ENCODE results near the gene PPP1R1C. TPM values are rescaled to one million over a fixed set of nuclear protein-coding genes. Genes with fewer than 3 reads are reported as not detected.
A peak's percentile ranks its signal among the peaks of the same experiment; 100 is the strongest.

PPP1R1C gene
- total RNA-seq, 6 experiments from 2014 or later: 0.31 to 0.48 (median 0.39) TPM; not detected in 2

- Mint-ChIP-seq H3K4me3 (no peak overlapping the region), H3K27me3 (ENCODE audit: insufficient read depth) (peaks cover 3% of the 10 kb centered on the region; the same call in 1 of the 2 replicates), H3K27ac (no peak overlapping the region), H3K4me1 (ENCODE audit: low read depth) (peaks cover 29% of the 10 kb centered on the region), H3K36me3 (ENCODE audit: low read depth) (no peaks in the 10 kb centered on the region), H3K9me3 (no peaks in the 10 kb centered on the region)
- no peak for DNase-seq
- no peak for TF ChIP-seq CTCF (IDR thresholded peaks at IDR 0.05)
Observed at GRCh38 chr2:182062329-182062972, 76.8 kb downstream of the PPP1R1C start.

- no peak overlapping the region for H3K27ac Mint-ChIP-seq
- DNase-seq: no peak
Observed at GRCh38 chr2:182064019-182064778, 78.5 kb downstream of the PPP1R1C start.

GRCh38 chr2:182066400-182067087 lies 80.9 kb downstream of the PPP1R1C start:
- Mint-ChIP-seq H3K36me3 (ENCODE audit: low read depth) (no peaks in the 10 kb centered on the region), H3K27ac (peak overlapping the region; percentile 34), H3K9me3 (no peaks in the 10 kb centered on the region), H3K4me3 (peak overlapping the region; percentile 44), H3K4me1 (ENCODE audit: low read depth) (peaks cover 49% of the 10 kb centered on the region), H3K27me3 (ENCODE audit: insufficient read depth) (peaks cover 3% of the 10 kb centered on the region; the same call in 1 of the 2 replicates)
- DNase-seq: peak; percentile 95
- no peak for TF ChIP-seq CTCF (IDR thresholded peaks at IDR 0.05)

More at GRCh38 chr2:182064019-182064778, 78.5 kb downstream of the PPP1R1C start:
- peaks cover 3% of the 10 kb centered on the region; the same call in 1 of the 2 replicates for H3K27me3 Mint-ChIP-seq (ENCODE audit: insufficient read depth)
- H3K4me3 Mint-ChIP-seq: no peak overlapping the region
- no peaks in the 10 kb centered on the region for H3K9me3 Mint-ChIP-seq
- peaks cover 46% of the 10 kb centered on the region for H3K4me1 Mint-ChIP-seq (ENCODE audit: low read depth)
- no peak for TF ChIP-seq CTCF (IDR thresholded peaks at IDR 0.05)
- H3K36me3 Mint-ChIP-seq (ENCODE audit: low read depth): no peaks in the 10 kb centered on the region

- Mint-ChIP-seq H3K27me3 (ENCODE audit: insufficient read depth) (peaks cover 3% of the 10 kb centered on the region; the same call in 1 of the 2 replicates), H3K27ac (peak overlapping the region; percentile 19), H3K4me1 (ENCODE audit: low read depth) (peaks cover 49% of the 10 kb centered on the region), H3K4me3 (peak overlapping the region; percentile 44), H3K36me3 (ENCODE audit: low read depth) (no peaks in the 10 kb centered on the region), H3K9me3 (no peaks in the 10 kb centered on the region)
- DNase-seq: no peak
- TF ChIP-seq CTCF (IDR thresholded peaks at IDR 0.05): no peak
Observed at GRCh38 chr2:182067393-182067792, 81.7 kb downstream of the PPP1R1C start.

GRCh38 chr2:182068811-182069210 lies 83.2 kb downstream of the PPP1R1C start:
- H3K4me1 Mint-ChIP-seq (ENCODE audit: low read depth): peaks cover 63% of the 10 kb centered on the region
- no peak for TF ChIP-seq CTCF (IDR thresholded peaks at IDR 0.05)
- H3K27ac Mint-ChIP-seq: peak overlapping the region; percentile 54; the same call in 1 of the 2 replicates
- DNase-seq: no peak
- H3K4me3 Mint-ChIP-seq: peak overlapping the region; percentile 22; the same call in 1 of the 2 replicates
- peaks cover 5% of the 10 kb centered on the region; the same call in 1 of the 2 replicates for H3K36me3 Mint-ChIP-seq (ENCODE audit: low read depth)
- H3K27me3 Mint-ChIP-seq (ENCODE audit: insufficient read depth): peaks cover 4% of the 10 kb centered on the region; the same call in 1 of the 2 replicates
- no peaks in the 10 kb centered on the region for H3K9me3 Mint-ChIP-seq
